ENCODE data around the gene NAT14.

DNA sequence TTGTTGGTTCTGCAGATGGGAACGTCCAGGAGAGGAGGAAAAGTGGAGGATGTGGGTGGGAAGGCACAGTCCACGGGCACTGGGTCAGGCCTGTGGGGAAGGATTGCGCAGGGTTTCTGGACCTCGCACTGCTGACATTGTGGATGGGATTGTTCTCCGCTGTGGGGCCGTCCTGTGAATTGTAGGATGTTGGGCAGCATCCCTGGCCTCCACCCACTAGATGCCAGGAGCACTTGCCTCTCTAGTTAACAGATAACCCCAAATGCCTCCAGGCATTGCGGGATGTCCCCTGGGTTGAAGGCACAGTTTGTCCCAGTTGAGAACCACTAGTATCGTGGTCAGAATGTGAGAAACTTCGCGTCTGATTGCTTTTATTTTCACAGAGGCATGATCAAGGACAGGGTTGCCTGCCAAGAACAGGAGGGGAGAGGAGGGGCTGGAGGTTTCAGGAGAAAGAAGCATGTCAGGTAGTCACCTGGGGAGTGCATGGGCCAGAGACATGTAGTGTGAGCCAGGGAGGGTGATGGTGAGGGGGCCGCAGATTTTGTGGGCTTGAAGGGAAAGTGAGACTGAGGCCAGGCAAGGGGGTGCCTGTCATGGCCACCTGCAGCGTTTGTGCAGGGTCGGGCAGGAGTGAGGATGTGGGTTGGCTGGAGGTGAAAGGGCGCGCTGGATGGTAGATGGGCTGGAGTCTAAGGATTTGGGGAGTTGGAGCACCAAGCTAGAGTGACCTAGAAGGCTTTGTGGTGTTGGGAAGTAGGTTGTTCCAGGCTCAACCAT, 5.3 kb upstream of the NAT14 start:
- TF ChIP-seq TAF1 (IDR thresholded peaks at IDR 0.05; ENCODE audit: borderline replicate concordance, insufficient read depth, low read length) (no peak), REST (IDR thresholded peaks at IDR 0.05; ENCODE audit: insufficient read depth in 1 of 2, low read depth in 2 of 2, low read length in 2 of 2) (no peak)
